ENCODE measurements around the gene CNOT11.
"Not testable (repeated sequence)": the region's sequence is repeated elsewhere in the genome, so short reads cannot be mapped to it uniquely, and the experiment has no call there.

CNOT11 gene

GRCh38 chr2:101238930-101239759, 13.5 kb upstream of the CNOT11 start:
- TF ChIP-seq CTCF (IDR thresholded peaks at IDR 0.05) = no peak
- no peak overlapping the region for H3K4me3 ChIP-seq
- no peak overlapping the region for H3K27ac ChIP-seq
- no peak for DNase-seq (ENCODE audit: low spot score)

- DNase-seq (ENCODE audit: low spot score); H3K27ac ChIP-seq; H3K4me3 ChIP-seq: not testable (repeated sequence)
Observed at GRCh38 chr2:101239760-101240118, 12.9 kb upstream of the CNOT11 start.

GRCh38 chr2:101240694-101241093, 12.0 kb upstream of the CNOT11 start:
- DNase-seq (ENCODE audit: low spot score); H3K27ac ChIP-seq; H3K4me3 ChIP-seq: not testable (repeated sequence)

GRCh38 chr2:101241158-101241557, 11.5 kb upstream of the CNOT11 start:
- H3K27ac ChIP-seq = no peak overlapping the region
- no peak for TF ChIP-seq CTCF (IDR thresholded peaks at IDR 0.05)
- no peak overlapping the region for H3K4me3 ChIP-seq
- DNase-seq (ENCODE audit: low spot score) = no peak

GRCh38 chr2:101244373-101244772, 8.3 kb upstream of the CNOT11 start:
- H3K27ac ChIP-seq; H3K4me3 ChIP-seq; DNase-seq (ENCODE audit: low spot score): not testable (repeated sequence)

- not testable (repeated sequence) for H3K27ac ChIP-seq; DNase-seq (ENCODE audit: low spot score); H3K4me3 ChIP-seq
Observed at GRCh38 chr2:101244899-101245298, 7.8 kb upstream of the CNOT11 start.

GRCh38 chr2:101245468-101245867, 7.2 kb upstream of the CNOT11 start:
- not testable (repeated sequence) for DNase-seq (ENCODE audit: low spot score); H3K27ac ChIP-seq; H3K4me3 ChIP-seq

- H3K4me3 ChIP-seq; DNase-seq (ENCODE audit: low spot score); H3K27ac ChIP-seq: not testable (repeated sequence)
Observed at GRCh38 chr2:101248756-101249155, 3.9 kb upstream of the CNOT11 start.

GRCh38 chr2:101249826-101250225, 2.9 kb upstream of the CNOT11 start:
- Histone ChIP-seq H3K4me3 (no peak overlapping the region), H3K27ac (no peak overlapping the region)
- no peak for DNase-seq (ENCODE audit: low spot score)
- no peak for TF ChIP-seq CTCF (IDR thresholded peaks at IDR 0.05)

- H3K27ac ChIP-seq = not testable (repeated sequence)
Observed at GRCh38 chr2:101251246-101251781, 1.4 kb upstream of the CNOT11 start.

GRCh38 chr2:101251844-101252407, 760 bp upstream of the CNOT11 start:
- no peak for TF ChIP-seq CTCF (IDR thresholded peaks at IDR 0.05)
- H3K27ac ChIP-seq = peak overlapping the region; percentile 87 to 94

More at GRCh38 chr2:101251246-101251781, 1.4 kb upstream of the CNOT11 start:
- not testable (repeated sequence) for H3K4me3 ChIP-seq; DNase-seq (ENCODE audit: low spot score)

More at GRCh38 chr2:101251844-101252407, 760 bp upstream of the CNOT11 start:
- DNase-seq (ENCODE audit: low spot score) = no peak
- H3K4me3 ChIP-seq = peak overlapping the region; percentile 90
